ENCODE results near the gene ZNF17.

GRCh38 chr19:57438925-57439324, 28.0 kb downstream of the ZNF17 start:
- TF ChIP-seq CTCF (IDR thresholded peaks at IDR 0.05; ENCODE audit: low read length) (no peak), EZH2 (optimal IDR thresholded peaks at IDR 0.05; ENCODE audit: low read depth, low read length) (no peak), EZH2phosphoT487 (IDR thresholded peaks at IDR 0.05; ENCODE audit: low read length) (no peak)

Data from MM.1S (cell line).